ENCODE data around the gene ZYG11B.

DNA sequence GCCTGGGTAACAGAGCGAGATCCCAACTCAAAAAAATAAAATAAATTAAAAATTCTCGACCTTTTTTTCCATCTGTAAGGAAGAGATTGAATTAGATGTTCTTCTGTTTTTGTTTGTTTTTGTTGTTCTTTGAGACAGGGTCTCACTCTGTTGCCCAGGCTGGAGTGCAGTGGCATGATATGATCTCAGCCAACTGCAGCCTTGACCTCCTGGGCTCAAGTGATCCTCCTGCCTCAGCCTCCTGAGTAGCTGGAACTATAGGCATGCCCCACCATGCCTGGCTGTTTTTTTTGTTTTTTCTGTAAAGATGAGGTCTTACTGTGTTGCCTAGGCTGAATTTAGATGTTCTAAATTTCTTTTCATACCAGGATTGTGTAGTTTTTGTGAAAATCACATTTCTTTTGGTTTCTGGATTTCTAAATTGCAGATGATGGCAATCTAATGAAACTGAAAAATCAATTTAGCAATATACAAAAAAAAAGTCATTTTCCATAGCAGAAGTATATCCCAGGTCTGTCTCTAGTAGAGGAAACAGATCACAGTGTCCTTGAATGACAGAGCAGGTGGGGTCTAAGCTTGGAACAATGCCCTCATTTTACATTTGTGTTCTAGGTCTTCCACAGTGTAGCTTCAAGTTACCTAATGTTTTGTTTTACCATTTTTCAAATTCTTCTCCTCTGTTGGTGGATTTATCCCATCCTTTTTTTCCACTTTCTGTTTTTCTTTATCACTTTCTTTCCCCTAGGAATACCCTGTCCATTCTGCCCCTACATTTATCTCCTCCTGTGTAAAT lies 136.6 kb downstream of the ZYG11B start:
- TF ChIP-seq POLR2AphosphoS5 (IDR thresholded peaks at IDR 0.05; ENCODE audit: borderline replicate concordance, low read depth, low read length) (no peak), EZH2 (IDR thresholded peaks at IDR 0.05) (no peak)

Data from SK-N-MC (cell line).